Mesenchymal stem cell (in vitro differentiated cells and primary cell): ENCODE measurements around the gene KCNK7.
A peak's percentile ranks its signal among the peaks of the same experiment; 100 is the strongest.

Experiments
- DNase-seq: peaks from one replicate; pipeline ENCODE4 v3.0.0-alpha.2; 2013
- H2AFZ ChIP-seq: one replicate; pipeline ENCODE4 v1.6.1; 2013; ENCODE audit warnings: low read depth, mild to moderate bottlenecking, control low read depth, inconsistent platforms, low read length, moderate library complexity
- H2AK5ac ChIP-seq: 2 replicates; pipeline ENCODE4 v1.6.1; 2013; ENCODE audit warnings: low read length, moderate library complexity, mild to moderate bottlenecking, inconsistent platforms; ENCODE audit not compliant: severe bottlenecking
- H2BK120ac ChIP-seq: one replicate; pipeline ENCODE4 v1.6.1; 2013; ENCODE audit warnings: low read depth, mild to moderate bottlenecking, inconsistent platforms, low read length, moderate library complexity
- H2BK12ac ChIP-seq, 2 experiments: one replicate each; pipeline ENCODE4 v1.6.1; 2013; ENCODE audit warnings: inconsistent platforms in 2 of 2, low read length in 2 of 2, mild to moderate bottlenecking in 2 of 2, moderate library complexity in 2 of 2, control low read depth in 1 of 2
- H2BK15ac ChIP-seq: one replicate; pipeline ENCODE4 v1.6.1; 2013; ENCODE audit warnings: mild to moderate bottlenecking, low read depth, inconsistent platforms; ENCODE audit not compliant: poor library complexity, severe bottlenecking
- H2BK5ac ChIP-seq: 2 replicates; pipeline ENCODE4 v1.6.1; 2013; ENCODE audit warnings: low read depth, mild to moderate bottlenecking, low read length, control low read depth, inconsistent platforms; ENCODE audit not compliant: poor library complexity, severe bottlenecking
- H3K14ac ChIP-seq, 2 experiments: one replicate each; pipeline ENCODE4 v1.6.1; 2013; ENCODE audit warnings: inconsistent platforms in 2 of 2, low read length in 2 of 2, control low read depth in 1 of 2, mild to moderate bottlenecking in 1 of 2, moderate library complexity in 1 of 2
- H3K18ac ChIP-seq, 2 experiments: one replicate each; pipeline ENCODE4 v1.6.1; 2013; ENCODE audit warnings: inconsistent platforms in 2 of 2, low read length in 2 of 2, control low read depth in 1 of 2, low read depth in 1 of 2, mild to moderate bottlenecking in 1 of 2
- H3K23ac ChIP-seq, 2 experiments: one replicate each; pipeline ENCODE4 v1.6.1; 2013; ENCODE audit warnings: inconsistent platforms in 2 of 2, low read length in 2 of 2, mild to moderate bottlenecking in 2 of 2, moderate library complexity in 2 of 2, control low read depth in 1 of 2
- H3K27ac ChIP-seq: 2 replicates; pipeline ENCODE4 v1.5.1; 2013; ENCODE audit warnings: mild to moderate bottlenecking, moderate library complexity, low read length, control low read depth, inconsistent platforms; ENCODE audit not compliant: poor library complexity, severe bottlenecking
- H3K27me3 ChIP-seq, 2 experiments: 2 replicates each; pipeline versions ENCODE4 v1.6.1 to v1.7.0; 2013; ENCODE audit warnings: low read length in 2 of 2, mild to moderate bottlenecking in 2 of 2, moderate library complexity in 2 of 2, control low read depth in 1 of 2, inconsistent platforms in 1 of 2; ENCODE audit not compliant: control insufficient read depth in 1 of 2, insufficient read depth in 1 of 2
- H3K36me3 ChIP-seq, 2 experiments: 2 replicates each; pipeline versions ENCODE4 v1.6.1 to v1.7.0; 2013; ENCODE audit warnings: low read length in 2 of 2, control low read depth in 1 of 2, inconsistent platforms in 1 of 2, low read depth in 1 of 2, mild to moderate bottlenecking in 1 of 2; ENCODE audit not compliant: insufficient read depth in 2 of 2, control insufficient read depth in 1 of 2
- H3K4ac ChIP-seq, 2 experiments: one replicate each; pipeline ENCODE4 v1.6.1; 2013; ENCODE audit warnings: inconsistent platforms in 2 of 2, low read length in 2 of 2, mild to moderate bottlenecking in 2 of 2, moderate library complexity in 2 of 2, control low read depth in 1 of 2, low read depth in 1 of 2
- H3K4me1 ChIP-seq: 2 replicates; pipeline ENCODE4 v1.6.1; 2013; ENCODE audit warnings: low read depth, low read length, control low read depth; ENCODE audit not compliant: control insufficient read depth, insufficient read depth
- H3K4me2 ChIP-seq: 2 replicates; pipeline ENCODE4 v1.6.1; 2013; ENCODE audit warnings: low read length, mild to moderate bottlenecking, inconsistent platforms; ENCODE audit not compliant: poor library complexity, severe bottlenecking
- H3K4me3 ChIP-seq, 2 experiments: 2 replicates each; pipeline versions ENCODE4 v1.5.1 to v1.7.0; 2013; ENCODE audit warnings: low read length in 2 of 2, mild to moderate bottlenecking in 2 of 2, control low read depth in 1 of 2, low read depth in 1 of 2; ENCODE audit not compliant: insufficient read depth in 1 of 2
- H3K79me1 ChIP-seq: replicated peaks from 2 replicates; pipeline ENCODE4 v1.6.1; 2013; ENCODE audit warnings: mild to moderate bottlenecking, control low read depth, low read length, inconsistent platforms; ENCODE audit not compliant: poor library complexity, severe bottlenecking
- H3K9ac ChIP-seq: 2 replicates; pipeline ENCODE4 v1.7.0; 2013; ENCODE audit warnings: mild to moderate bottlenecking, low read length, moderate library complexity
- H3K9me3 ChIP-seq: 2 replicates; pipeline ENCODE4 v1.7.0; 2013; ENCODE audit warnings: mild to moderate bottlenecking, low read length; ENCODE audit not compliant: control insufficient read depth
- H4K8ac ChIP-seq: one replicate; pipeline ENCODE4 v1.6.1; 2013; ENCODE audit warnings: inconsistent platforms, mild to moderate bottlenecking, low read length, moderate library complexity
- H4K91ac ChIP-seq: one replicate; pipeline ENCODE4 v1.6.1; 2013; ENCODE audit warnings: mild to moderate bottlenecking, low read length, inconsistent platforms
- WGBS: methylation state at CpG from one replicate; pipeline ENCODE4 v1.1.7; 2013; ENCODE audit warnings: mixed read lengths; 5-methylcytosine and 5-hydroxymethylcytosine counted together

Gene KCNK7

GRCh38 chr11:65548395-65548794 is 47.2 kb downstream of the KCNK7 start:
- H3K9ac ChIP-seq, result no peak overlapping the region
- 87% methylated on average over 3 of the region's 3 CpGs for WGBS
- H3K4me1 ChIP-seq, result peaks cover 16% of the 10 kb centered on the region
- no peak overlapping the region for H2AK5ac ChIP-seq
- no peak for DNase-seq
- H2BK120ac ChIP-seq, result no peak overlapping the region
- no peak overlapping the region for H3K14ac ChIP-seq
- no peak overlapping the region for H4K91ac ChIP-seq
- no peaks in the 10 kb centered on the region for H3K9me3 ChIP-seq
- H2BK12ac ChIP-seq, result no peak overlapping the region
- H3K27ac ChIP-seq, result no peak overlapping the region
- H2BK5ac ChIP-seq, result no peak overlapping the region
- H2BK15ac ChIP-seq, result no peak overlapping the region
- no peak overlapping the region for H3K18ac ChIP-seq
- no peak overlapping the region for H3K4me2 ChIP-seq
- no peak overlapping the region for H3K4ac ChIP-seq
- peaks cover 70 to 74% of the 10 kb centered on the region in 2 experiments for H3K36me3 ChIP-seq
- H3K4me3 ChIP-seq, result no peak overlapping the region
- peaks cover 4% of the 10 kb centered on the region for H3K79me1 ChIP-seq
- no peak overlapping the region for H4K8ac ChIP-seq
- H3K23ac ChIP-seq, result no peak overlapping the region
- no peak overlapping the region for H2AFZ ChIP-seq
- no peaks in the 10 kb centered on the region for H3K27me3 ChIP-seq

GRCh38 chr11:65547446-65548125 is 48.0 kb downstream of the KCNK7 start:
- peaks cover 72 to 78% of the 10 kb centered on the region in 2 experiments for H3K36me3 ChIP-seq
- H3K79me1 ChIP-seq, result peaks cover 4% of the 10 kb centered on the region
- no peak overlapping the region for H3K18ac ChIP-seq
- H3K9ac ChIP-seq, result no peak overlapping the region
- H3K23ac ChIP-seq, result peak overlapping the region in 1 of 2 experiments; percentile 23
- 55% methylated on average over 52 of the region's 52 CpGs for WGBS
- H3K14ac ChIP-seq, result no peak overlapping the region
- H3K9me3 ChIP-seq, result no peaks in the 10 kb centered on the region
- H4K91ac ChIP-seq, result no peak overlapping the region
- no peak overlapping the region for H2BK12ac ChIP-seq
- no peak overlapping the region for H2BK15ac ChIP-seq
- H2AFZ ChIP-seq, result no peak overlapping the region
- DNase-seq, result no peak
- no peak overlapping the region for H3K4me2 ChIP-seq
- no peak overlapping the region for H3K4me3 ChIP-seq
- no peak overlapping the region for H4K8ac ChIP-seq
- peaks cover 14% of the 10 kb centered on the region for H3K4me1 ChIP-seq
- no peak overlapping the region for H3K27ac ChIP-seq
- no peak overlapping the region for H3K4ac ChIP-seq
- H2BK120ac ChIP-seq, result no peak overlapping the region
- H2AK5ac ChIP-seq, result no peak overlapping the region
- no peaks in the 10 kb centered on the region for H3K27me3 ChIP-seq
- no peak overlapping the region for H2BK5ac ChIP-seq

DNA sequence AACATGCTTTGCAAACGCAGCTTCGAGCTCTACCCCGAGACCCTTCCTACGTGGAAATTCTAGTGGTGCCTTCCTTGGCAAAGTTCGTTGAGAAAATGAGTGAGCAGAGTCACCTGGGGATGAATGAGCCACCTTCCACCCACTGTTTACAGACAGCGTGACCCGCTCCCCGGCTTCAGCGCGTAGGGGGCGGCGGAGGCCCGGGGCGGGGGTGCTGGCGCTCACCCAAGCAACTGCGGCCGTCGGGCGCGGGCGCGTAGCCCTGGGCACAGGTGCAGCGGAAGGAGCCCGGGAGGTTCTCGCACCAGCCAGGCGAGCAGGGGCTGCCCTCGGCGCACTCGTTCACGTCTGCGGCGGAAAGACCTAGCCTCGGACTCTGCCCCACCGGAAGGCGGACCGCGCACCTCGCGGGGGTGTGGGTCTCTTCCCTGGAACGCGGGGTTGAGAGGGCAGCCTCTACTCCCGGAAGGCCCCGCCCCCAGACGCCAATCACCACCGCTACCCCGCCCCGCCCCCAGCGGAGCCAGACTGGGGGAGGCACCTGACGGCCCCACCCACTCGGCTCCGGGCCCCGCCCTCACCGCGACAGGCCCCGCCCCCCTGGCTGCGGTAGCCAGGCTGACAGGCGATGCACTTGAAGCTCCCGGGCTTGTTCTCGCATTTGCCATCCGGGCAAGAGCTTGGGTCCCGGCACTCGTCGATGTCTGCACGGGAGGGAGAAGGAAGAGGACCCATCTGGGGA is 49.2 kb downstream of the KCNK7 start:
- Histone ChIP-seq H3K18ac (no peak overlapping the region), H4K91ac (no peak overlapping the region), H3K4me2 (peak overlapping the region; percentile 40), H3K79me1 (peaks cover 2% of the 10 kb centered on the region), H3K4me1 (peaks cover 14% of the 10 kb centered on the region), H2BK120ac (no peak overlapping the region), H2BK12ac (no peak overlapping the region), H2AK5ac (no peak overlapping the region), H2AFZ (no peak overlapping the region), H4K8ac (no peak overlapping the region), H2BK15ac (no peak overlapping the region), H3K4me3 (no peak overlapping the region), H3K23ac (no peak overlapping the region), H3K27ac (no peak overlapping the region), H3K9ac (no peak overlapping the region), H3K36me3 (peaks cover 61 to 75% of the 10 kb centered on the region in 2 experiments), H2BK5ac (no peak overlapping the region), H3K14ac (no peak overlapping the region), H3K27me3 (no peaks in the 10 kb centered on the region), H3K4ac (no peak overlapping the region), H3K9me3 (no peaks in the 10 kb centered on the region)
- peak; percentile 60 for DNase-seq
- 5% methylated on average over 52 of the region's 64 CpGs for WGBS

GRCh38 chr11:65545853-65546216 is 49.8 kb downstream of the KCNK7 start:
- H4K91ac ChIP-seq, result no peak overlapping the region
- no peak overlapping the region for H2BK5ac ChIP-seq
- H3K9ac ChIP-seq, result no peak overlapping the region
- no peaks in the 10 kb centered on the region for H3K79me1 ChIP-seq
- 75% methylated on average over 4 of the region's 4 CpGs for WGBS
- H2BK15ac ChIP-seq, result no peak overlapping the region
- no peaks in the 10 kb centered on the region for H3K9me3 ChIP-seq
- H3K27me3 ChIP-seq, result no peaks in the 10 kb centered on the region
- no peak overlapping the region for H3K27ac ChIP-seq
- no peak overlapping the region for H4K8ac ChIP-seq
- H3K18ac ChIP-seq, result no peak overlapping the region
- no peak overlapping the region for H3K4me3 ChIP-seq
- H3K4ac ChIP-seq, result no peak overlapping the region
- H2AFZ ChIP-seq, result no peak overlapping the region
- peaks cover 60 to 69% of the 10 kb centered on the region in 2 experiments for H3K36me3 ChIP-seq
- no peak overlapping the region for H3K14ac ChIP-seq
- H2BK12ac ChIP-seq, result no peak overlapping the region
- H3K4me1 ChIP-seq, result peaks cover 16% of the 10 kb centered on the region
- H2AK5ac ChIP-seq, result no peak overlapping the region
- peak overlapping the region in 1 of 2 experiments; percentile 42 for H3K23ac ChIP-seq
- no peak overlapping the region for H3K4me2 ChIP-seq
- DNase-seq, result no peak
- H2BK120ac ChIP-seq, result no peak overlapping the region
